OCI-M2 (cell line): ENCODE measurements around the gene CCDC40.

ENCODE experiments used
- DNase-seq: peaks from one replicate; lab custom pipeline; 2025; ENCODE audit not compliant: unreplicated experiment; lab: John Stamatoyannopoulos, UW

The CCDC40 gene

DNA sequence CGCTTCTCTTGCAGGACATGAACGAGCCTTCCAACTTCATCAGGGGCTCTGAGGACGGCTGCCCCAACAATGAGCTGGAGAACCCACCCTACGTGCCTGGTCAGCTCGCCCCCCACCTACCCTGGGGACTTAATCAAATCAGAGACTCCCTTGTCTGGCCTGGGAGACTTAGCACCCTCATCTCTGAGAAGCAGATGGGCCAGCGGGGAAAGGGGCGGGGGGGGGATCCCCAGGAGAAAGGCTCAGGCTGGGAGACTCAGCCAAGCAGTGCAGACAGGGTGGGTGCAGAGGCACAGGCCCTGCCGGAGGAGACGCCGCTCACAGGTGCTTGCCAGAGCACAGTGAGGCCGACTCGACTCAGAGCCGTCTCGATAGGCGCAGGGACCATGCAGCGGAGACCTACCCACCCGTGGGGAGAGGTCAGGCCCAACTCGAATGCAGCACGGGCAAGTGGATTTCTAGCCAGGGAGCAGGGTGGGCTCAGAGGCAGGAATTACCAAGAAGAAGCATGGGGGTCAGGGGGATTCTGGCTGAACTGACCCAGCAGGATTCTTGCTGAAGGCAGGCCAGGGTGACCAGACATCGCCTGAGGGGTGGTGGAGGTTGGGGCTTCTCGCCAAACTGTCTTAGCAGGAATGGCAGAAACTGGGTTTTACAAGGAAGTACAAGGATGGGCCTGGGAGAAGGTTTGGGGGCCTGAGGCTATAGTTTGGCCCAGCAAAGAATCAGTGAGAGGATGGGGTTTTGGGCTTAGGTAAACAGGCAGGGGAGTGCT is 74.7 kb downstream of the CCDC40 start:
- no peak for DNase-seq

- DNase-seq: no peak
Observed at GRCh38 chr17:80111702-80112470, 75.4 kb downstream of the CCDC40 start.

- DNase-seq: no peak
Observed at GRCh38 chr17:80112471-80113032, 76.1 kb downstream of the CCDC40 start.

DNA sequence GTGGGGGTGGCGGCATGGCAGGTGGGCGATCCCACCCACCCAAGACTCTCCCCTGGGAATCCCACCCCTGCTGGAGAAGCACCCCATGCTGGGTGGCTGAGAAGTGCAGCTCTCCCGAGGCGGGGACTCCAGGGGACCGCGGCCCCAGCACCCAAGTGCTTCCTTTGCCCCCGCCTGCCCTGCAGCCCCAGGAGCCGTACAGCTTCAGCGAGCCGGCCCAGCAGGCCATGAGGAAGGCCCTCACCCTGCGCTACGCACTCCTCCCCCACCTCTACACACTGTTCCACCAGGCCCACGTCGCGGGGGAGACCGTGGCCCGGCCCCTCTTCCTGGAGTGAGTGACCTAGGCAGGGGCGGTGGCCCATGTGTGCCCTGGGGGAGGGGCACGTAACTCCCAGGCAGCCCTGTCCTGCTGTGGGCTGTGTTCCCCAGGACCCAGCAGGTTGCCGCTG is 76.6 kb downstream of the CCDC40 start:
- DNase-seq: no peak

- no peak for DNase-seq
Observed at GRCh38 chr17:80114758-80115157, 78.3 kb downstream of the CCDC40 start.

- DNase-seq: no peak
Observed at GRCh38 chr17:80115159-80115558, 78.7 kb downstream of the CCDC40 start.

DNA sequence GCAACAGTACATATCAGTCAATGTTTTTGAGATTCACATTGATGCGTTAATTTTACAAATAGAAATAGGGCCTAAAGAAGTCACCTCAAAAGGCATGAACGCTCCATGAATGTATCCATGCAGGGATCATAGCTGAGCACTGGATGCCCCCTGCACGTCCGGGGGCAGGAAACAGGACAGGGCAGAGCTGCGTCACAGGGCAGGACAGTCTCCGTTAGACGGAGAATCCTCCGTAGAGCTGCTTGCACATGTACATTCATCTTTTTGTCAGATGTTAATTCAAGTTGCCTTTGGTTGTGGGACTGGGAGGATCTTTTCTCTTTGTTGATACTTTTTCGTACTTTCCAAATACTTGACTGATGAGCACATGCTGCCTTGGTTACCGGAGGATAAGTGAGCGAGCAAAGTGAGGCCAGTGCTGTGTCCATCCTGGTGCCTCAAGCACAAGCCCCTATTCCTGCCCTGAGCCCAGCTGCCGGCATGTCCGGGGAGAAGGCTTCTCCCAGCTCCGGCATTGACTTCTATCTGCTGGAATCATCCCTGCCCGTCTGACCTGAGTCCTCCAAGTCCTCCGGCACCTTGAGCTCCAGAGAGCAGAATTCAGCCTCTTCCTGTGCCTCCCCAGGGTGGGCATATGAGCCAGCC is 80.0 kb downstream of the CCDC40 start:
- DNase-seq: no peak

- no peak for DNase-seq
Observed at GRCh38 chr17:80116921-80117380, 80.5 kb downstream of the CCDC40 start.

GRCh38 chr17:80117491-80118401 is 81.3 kb downstream of the CCDC40 start:
- no peak for DNase-seq

DNA sequence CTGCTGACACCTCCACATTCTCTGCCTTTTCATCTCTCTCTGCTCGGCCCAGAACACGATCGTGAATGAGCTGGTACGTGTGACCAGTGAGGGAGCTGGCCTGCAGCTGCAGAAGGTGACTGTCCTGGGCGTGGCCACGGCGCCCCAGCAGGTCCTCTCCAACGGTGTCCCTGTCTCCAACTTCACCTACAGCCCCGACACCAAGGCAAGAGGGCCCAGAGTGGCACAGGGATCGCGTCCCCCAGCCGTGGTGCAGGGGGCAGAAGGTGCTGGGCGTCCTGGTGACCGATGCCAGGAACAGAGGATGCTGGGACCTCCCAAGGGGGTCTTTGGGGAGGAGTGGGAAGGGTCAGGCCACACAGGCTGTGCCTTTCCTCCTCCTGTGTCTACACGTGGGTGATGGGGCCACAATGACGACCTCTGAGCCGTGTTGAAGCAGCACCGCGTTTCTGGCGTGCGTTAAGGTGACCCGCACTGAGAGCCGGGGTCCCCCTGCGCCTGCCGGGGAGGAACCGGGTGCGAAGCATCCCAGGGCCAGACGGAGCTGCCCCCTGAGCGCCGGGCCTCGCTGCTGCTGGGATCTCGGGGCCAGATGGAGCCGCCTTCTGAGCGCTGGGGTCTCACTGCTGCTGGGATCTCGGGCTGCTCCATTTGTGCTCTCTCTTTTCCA is 82.3 kb downstream of the CCDC40 start:
- DNase-seq: no peak

- no peak for DNase-seq
Observed at GRCh38 chr17:80119271-80119791, 82.9 kb downstream of the CCDC40 start.

DNA sequence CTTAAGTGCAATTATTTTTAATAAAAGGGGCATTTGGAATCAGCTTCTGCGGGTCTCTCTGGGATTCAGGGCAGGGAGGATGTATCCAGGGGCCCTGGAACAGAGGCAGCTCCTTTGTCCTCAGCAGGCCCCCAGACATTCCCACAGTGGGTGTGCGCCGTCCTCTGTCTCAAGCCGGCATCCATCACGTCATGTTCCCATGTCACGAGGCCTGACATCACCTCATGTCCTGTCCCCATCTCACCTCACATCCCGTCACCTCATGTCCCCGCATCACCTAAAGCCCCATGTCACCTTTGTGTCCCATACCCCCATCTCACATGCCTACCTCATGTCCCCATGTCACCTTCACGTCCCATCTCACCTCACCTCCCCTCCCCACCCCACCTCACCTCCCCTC is 83.4 kb downstream of the CCDC40 start:
- no peak for DNase-seq

DNA sequence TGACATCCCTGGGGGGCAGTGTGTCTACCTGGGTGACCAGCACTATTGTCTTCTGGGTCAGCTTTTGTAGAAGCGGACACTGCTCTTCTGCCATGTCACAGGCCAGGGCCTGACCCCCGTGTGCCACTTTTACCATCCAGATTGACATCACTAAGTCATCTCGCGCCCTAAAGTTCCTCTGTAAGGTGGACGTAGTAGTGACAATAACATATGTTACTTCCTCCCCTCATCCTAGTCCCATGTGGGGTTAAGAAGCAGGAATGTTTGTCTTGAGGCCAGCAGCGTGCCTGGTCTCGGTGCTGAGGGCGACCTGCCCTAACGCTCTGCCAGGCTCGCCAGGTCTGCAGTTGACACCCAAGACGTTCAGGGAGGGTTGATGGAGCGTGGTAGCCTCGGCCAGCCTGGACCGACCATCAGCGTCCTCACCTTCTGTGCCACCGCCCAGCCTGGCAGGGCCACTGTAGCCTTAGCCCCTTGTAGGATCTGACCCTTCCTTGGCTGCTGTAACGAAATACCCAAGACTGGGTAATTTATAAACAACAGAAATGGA is 85.7 kb downstream of the CCDC40 start:
- no peak for DNase-seq

DNA sequence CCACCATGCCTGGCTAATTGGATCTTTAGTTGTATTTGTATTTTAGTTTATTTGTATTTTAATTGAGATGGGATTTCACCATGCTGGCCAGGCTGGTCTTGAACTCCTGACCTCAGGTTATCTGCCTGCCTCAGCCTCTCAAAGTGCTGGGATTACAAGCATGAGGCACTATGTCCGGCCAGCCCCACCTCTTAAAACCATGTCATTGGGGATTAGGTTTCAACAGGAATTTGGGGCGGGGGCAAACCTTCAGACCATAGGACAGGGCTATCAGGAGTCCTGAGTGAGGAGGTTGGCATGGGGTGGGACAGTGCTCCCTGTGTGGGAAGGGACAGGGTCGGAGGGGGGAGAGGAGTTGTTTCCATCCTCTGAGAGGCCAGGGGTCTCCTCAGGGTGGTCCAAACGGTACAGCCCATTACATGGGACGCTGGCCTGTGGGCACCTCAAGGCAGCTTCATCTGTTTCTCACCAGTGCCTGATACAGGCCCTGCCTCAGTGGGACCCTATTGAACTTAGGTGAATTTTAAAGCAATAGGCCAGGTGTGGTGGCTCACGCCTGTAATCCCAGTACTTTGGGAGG is 86.6 kb downstream of the CCDC40 start:
- DNase-seq: no peak

DNA sequence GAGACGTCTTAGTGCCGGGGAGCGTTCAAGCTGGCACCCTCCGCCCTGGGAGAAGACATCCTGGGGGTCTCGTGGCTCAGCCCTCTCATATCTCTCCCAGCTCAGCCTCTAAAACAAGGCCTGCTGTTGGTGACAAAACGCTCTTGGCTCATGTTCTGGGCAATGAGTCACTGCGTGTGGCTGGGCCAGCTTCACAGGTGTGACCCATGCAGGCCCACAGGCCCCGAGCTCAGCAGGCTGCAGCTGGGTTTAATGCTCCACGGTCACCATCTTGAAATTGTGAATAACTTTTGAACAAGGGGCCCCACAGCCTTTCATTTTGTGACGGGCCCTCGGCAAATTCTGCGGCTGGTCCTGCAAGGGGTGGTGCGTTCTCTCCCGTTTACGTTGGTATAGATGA is 87.3 kb downstream of the CCDC40 start:
- no peak for DNase-seq

DNA sequence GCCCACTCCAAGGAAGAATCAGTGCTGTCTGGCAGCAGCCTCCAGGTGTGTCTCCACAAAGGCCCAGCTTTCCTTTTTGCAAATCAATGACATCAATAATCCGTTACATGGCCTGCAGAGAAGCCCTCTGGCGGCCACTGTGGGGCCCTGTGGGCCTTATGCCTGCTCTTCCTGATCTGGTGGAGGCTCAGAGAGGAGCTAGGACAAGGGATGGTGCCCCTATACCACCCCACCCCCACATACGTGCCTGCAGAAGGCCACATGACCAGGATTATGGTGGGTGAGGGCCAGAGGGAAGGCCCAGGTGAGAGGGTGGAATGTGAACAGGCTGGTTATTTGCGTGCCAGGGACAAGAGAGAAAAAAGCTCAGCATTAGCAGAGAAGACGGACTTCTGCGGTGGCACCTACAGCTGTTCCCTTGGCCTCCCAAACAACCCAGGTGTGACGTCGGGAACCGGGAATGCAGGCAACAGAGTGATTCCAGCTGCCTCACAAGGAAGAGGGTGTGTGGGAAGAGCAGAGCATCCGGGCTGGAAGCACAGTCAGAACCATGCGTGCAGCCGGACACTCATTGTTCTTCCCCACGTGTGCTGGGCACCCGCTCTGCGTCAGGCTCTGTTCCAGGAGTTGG is 88.0 kb downstream of the CCDC40 start:
- no peak for DNase-seq

GRCh38 chr17:80125656-80126448 is 89.4 kb downstream of the CCDC40 start:
- no peak for DNase-seq

GRCh38 chr17:80126449-80126715 is 89.9 kb downstream of the CCDC40 start:
- DNase-seq: no peak
